ENCODE measurements around the gene ANAPC5.
"Not testable (repeated sequence)": the region's sequence is repeated elsewhere in the genome, so short reads cannot be mapped to it uniquely, and the experiment has no call there.

ANAPC5 gene

DNA sequence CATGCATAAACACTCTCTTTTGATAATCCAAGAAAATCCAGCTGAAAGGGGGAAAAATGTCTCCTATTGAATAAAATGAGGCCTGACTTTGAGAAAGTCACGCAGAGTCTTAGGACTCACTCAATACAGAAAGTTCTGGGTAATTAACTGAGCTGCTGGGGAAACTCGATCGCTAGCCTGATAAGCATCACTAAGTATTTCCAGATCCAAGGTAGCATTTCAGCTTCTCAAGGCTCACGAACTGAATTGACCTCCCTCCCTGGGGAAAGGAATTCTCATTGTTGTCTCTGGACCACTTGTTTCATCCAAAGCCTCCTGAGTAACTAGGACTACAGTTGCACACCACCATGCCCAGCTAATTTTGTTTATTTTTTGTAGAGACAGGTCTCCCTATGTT, 13.8 kb upstream of the ANAPC5 start:
- no peak for DNase-seq

DNA sequence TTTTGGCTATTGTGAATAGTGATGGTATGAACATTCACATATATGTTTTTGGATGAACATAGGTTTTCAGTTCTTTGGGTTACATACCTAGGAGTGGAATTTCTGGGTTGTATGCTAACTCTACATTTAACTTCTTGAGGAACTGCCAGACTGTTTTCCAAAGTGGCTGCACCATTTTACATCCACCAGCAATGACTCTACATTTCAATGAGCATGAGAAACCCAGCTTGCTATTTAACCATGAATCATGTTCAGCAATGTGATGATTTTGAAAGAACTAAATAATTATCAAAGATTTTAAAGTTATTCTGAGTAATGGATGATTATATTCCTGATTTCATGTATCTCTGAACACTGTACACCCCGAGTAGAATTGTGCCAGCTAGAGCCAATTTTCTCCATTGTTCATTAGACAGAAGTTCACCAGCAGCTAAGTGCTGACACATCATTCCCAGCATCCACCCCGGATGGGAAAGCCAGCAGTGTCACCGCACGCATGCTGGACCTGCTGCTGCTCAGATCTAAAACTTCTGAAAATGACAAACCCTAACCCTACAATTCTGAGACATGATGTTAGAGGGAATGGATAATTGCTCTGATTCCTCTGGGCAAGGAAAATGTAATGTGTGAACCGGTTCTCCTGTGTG, 13.3 kb upstream of the ANAPC5 start:
- no peak for DNase-seq

DNA sequence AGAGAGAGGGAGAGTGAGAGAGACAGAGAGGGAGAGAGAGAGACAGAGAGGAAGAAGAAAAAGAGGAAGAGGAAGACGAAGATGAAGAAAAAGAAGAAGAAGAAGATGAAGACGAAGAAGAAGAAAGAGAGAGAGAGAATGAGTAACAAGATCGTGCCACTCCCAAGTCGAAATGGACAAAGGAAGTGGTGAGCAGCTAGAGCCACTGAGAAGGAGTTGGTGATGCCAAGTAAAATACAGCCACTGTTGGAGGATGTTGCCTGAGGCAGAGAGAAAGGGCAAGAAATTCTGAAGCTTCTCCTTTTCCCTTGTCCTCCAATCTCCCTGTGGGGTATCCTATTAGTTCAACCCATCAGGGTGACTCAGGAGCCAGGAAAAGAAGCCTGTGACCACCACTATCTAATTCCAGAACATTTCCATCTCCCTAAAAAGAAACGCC, 12.5 kb upstream of the ANAPC5 start:
- DNase-seq, result no peak

DNA sequence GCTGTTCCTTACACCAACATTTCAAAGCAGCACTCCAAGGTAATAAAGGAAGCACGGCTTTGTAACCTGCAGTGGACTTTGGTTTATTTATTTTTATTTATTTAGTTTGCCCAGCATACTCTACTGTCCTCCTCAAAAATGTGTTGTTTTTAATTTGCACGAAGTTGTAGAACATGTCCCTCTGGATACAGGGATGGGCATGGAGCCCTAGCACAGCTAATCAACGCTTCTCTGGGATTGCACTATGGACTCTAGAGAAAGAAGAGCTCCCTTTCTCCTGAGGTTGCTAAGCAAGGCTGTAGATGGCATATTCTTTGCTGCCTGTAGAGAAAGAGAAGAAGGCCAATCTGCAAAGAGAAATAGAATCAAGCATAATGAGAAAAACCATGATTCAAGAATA, 5.9 kb upstream of the ANAPC5 start:
- no peak for DNase-seq

DNA sequence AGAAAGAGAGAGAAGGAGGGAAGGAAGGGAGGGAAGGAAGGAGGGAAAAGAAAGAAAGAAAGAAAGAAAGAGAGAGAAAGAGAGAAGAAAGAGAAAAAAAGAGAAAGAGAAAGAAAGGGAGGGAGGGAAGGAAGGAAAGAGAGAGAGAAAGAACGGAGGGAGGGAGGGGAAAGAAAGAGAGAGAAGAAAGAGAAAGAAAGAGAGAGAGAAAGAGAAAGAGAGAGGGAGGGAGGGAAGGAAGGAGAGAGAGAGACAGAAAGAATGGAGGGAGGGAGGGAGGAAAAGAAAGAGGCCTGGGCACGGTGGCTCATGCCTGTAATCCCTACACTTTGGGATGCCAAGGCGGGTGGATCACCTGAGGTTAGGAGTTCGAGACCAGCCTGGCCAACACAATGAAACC, 5.1 kb upstream of the ANAPC5 start:
- DNase-seq, result no peak

DNA sequence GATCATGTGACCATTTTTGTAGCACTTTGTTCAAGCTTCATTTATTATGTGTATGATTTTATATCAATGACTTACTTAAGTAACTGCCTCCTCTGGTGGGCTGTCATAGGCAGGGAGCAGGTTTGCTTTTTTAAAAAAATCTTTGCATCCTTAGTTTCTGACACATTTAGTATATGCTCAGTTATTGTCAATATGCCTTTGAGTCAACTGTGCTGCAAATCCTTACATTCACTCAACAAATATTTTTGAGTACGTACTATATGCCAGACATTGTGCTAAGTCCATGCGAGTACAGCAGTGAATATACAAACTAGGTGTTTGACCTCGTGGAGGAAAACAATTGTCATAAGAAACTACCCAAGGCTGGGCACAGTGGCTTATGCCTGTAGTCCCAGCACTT, 4.4 kb upstream of the ANAPC5 start:
- no peak for DNase-seq

DNA sequence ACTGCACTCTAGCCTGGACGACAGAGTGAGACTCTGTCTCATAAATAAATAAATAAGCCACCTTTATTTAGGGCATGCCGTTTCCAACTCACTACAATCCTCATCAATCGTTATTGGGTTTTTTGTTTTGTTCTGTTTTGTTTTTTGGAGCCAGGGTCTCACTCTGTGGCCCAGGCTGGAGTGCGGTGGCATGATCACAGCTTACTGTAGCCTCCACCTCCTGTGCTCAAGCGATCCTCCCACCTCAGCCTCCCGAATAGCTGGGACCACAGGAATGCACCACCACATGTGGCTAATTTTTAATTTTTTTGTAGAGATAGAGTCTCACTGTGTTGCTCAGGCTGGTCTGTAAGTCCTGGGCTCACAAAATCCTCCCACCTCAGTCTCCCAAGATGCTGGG, 3.6 kb upstream of the ANAPC5 start:
- no peak for DNase-seq

DNA sequence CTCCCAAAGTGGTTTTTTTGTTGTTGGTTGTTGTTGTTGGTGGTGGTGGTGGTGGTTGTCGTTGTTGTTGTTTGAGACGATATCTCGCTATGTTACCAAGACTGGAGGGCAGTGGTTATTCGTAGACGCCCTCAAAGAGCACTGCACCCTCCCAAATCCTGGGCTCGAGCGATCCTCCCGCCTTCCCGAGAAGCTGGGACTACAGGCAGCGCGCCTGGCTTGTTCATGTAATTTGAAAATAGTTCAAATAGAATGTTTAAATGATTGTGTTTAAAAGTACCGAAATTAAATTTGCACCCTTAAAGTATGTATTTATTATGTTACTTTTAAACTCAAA, 439 bp upstream of the ANAPC5 start:
- no peak for DNase-seq

DNA sequence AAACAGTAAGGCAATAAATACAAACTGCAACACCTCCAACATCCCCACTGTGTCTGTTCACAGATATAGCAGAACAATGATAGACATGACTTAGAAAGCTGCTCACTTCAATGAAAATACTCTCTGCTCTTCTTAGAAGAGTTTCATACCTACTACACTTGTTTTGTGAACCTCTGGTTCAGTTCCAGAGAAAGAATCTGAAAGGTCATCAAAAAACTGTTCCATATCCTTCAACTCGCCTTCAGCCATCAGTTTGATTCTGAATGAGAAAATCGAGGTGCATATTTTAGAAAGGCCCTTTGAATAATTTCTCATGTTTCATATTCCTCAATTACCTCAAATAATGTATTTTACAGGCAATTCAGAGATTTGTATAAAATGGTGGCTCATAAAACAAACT, 5.5 kb downstream of the ANAPC5 start:
- no peak for DNase-seq

DNA sequence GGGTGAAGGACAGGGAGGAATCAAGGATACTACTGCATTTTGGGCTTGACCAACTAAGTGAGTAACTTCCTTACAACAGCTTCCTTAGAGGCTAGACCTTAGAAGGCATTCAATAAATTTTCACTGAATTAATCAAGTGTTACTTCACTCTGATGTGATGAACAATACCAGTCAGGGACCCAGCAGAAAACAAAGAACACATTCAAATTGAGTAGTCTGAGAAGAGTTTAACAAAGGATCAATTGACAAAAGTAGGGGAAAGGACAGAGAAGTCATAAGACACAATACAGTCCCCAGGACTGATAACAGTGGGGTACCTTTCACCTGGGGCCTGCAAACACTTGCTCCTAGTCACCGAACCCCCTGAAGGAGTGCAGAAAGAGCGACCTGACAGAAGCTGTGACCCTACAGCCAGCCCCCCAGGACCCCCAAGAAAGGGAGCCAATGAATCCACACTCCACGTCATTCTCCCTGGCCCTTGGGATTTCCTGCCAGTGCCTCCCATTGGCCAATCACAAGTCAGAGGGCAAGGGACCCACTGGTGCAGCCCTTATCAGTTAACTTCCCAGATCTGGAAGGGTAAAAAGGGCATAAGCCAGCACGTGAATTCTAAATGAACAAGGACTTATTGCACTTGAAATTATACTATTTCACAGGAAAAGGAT, 6.9 kb downstream of the ANAPC5 start:
- no peak for DNase-seq

DNA sequence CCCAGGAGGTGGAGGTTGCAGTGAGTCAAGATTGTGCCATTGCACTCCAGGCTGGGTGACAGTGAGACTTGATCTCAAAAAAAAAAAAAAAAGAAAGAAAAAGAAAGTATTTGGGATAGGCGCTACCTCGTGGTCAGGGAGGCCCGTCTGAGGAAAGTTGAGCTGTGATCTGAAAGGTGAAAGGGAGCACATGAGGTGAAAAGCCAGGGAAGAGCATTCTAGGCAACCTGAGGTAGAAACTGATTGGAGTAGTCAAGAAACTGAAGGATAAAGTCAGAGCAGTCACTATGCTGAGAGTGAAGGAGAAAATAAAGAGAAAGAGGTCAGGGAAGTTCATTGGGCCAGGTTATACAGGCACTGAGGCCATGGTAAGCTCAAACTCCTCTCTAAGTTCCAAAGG, 7.7 kb downstream of the ANAPC5 start:
- no peak for DNase-seq

DNA sequence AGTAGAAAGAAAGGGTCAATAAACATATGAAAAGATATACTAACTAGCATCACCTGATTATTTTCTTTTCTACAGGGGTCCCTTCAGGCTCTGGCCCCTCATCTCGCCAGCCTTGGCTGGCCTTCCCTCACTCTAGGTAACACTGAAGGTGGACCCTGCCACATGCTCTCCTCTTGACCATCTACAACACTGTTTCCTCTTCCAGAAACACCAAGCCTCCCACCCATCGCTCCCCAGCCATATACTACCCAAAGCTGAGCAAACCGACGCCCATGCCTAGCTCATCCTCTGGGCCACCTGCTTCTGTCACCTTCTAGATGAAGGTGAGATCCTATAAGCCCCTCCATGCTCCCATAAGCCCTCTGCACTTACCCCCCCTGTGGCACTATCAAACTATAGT, 14.8 kb downstream of the ANAPC5 start:
- DNase-seq, result no peak

DNA sequence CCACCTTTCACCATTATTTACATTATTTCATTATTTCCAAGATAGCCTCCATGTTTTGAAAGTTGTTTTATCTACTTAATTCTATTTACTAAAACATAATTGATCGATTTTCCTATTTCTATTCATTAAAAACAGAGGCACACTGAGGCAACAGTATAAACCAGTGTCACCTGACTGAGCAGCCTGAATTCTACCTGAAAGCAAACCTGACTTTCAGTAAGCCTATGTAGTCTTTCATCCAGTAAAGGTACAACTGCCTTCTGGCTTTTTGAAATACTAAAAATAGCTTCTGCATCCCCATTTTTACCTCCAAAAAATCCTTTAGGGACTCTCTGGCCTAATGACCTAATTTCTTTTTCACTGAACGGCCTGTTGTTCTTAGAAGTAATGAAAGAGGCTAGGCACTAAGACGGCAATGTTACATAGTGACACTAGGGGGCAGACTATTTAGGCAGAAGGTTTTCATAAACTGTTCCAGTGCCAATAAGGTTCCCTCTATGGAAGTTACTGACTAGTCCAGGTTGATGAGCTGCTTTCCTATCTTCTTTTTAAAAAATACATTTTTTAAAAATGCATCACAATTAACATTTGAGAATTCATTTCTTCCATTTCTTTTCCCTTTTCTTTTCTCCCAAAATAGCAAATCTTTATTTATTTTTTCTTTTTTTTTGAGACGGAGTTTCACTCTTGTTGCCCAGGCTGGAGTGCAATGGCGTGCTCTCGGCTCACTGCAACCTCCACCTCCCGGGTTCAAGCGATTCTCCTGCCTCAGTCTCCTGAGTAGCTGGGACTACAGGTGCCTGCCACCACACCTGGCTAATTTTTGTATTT, 17.5 kb downstream of the ANAPC5 start:
- DNase-seq, result peak; percentile 47

DNA sequence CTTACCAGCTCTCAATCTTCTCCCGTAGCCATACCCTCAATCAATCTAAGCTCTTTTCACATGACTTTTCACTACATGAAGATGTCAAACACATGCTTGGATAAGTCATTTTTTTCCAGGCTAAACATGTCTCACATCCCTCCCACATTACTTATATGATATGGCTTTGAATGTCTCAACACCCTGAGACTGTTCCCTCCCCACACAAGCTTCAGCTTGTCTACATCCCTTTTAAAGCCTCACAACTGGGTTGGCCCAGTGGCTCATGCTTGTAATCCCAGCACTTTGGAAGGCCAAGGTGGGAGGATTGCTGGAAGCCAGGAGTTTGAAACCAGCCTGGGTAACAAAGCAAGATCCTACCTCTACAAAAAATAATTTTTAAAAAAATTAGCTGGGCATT, 18.5 kb downstream of the ANAPC5 start:
- no peak for DNase-seq

DNA sequence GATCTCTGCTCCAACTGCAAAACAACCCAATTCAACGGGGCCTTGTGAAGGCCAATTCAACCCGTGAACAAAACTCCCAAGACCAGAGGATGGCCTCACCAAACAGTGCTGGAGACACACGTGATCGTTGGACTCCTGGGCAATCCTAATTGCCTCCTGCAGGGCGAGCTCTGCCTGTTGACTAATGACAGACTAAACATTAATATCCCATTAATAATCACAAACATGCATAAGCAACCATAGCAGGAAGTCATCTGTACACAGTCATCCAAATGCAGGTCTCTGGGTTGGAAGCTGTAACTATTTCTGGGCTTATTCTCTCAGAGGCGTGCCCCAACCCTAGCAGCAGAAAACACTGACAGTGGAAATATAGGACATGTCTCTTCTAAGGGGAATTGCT, 21.0 kb downstream of the ANAPC5 start:
- DNase-seq, result no peak

DNA sequence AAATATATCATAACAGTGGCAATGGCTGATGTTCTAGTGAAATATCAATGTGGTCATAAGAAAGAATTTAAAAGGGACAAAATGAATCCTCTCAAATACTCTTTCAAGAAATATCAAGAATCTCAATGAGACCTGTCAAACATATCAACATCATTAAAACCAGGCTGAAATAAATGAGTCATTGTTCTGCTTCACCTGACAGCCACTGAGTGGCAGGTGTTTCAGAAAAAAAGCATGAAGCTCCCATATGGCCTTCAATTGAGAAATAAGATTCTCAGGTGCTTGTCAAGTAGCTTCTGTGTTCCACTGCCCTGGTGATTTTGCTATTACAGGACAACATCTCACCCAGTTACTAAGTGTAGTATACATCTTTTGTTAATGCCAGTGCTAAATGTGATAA, 21.5 kb downstream of the ANAPC5 start:
- no peak for DNase-seq

DNA sequence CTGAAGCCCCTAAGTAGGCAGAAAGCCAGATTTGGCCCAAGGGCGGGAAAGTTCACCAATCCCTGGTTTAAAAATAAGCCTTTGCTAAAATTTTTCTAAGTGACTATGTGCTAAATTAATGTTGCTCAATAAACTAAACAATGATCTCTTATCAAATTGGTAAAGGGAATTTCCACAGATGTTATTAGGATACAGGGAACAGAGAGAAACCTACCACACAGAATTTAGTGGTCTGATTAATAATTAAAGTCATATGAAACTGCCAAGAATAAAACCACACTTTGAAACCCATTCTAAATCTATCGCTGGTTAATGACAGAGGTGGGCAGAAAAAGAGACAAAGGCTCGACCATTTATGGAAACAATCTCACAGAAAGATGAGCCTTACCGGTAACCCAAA, 22.0 kb downstream of the ANAPC5 start:
- DNase-seq, result no peak

DNA sequence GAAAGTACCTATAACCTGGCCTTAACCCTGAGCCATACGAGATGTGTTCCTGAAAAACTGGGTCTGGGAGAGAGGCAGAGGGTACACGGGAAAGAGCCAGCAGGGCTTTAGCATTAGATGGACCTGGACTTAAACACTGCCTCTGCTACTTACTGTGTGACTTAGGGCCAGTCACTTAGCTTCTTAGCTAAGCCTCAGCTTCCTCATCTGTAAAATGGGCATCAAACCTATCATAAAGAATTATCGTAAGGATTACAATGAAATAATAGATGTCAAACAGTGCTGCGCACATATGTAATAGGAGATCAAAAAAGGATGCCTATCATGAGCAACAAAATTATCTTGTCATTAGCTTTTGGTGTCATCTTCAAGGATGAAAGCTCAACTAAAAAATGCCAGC, 23.6 kb downstream of the ANAPC5 start:
- no peak for DNase-seq

DNA sequence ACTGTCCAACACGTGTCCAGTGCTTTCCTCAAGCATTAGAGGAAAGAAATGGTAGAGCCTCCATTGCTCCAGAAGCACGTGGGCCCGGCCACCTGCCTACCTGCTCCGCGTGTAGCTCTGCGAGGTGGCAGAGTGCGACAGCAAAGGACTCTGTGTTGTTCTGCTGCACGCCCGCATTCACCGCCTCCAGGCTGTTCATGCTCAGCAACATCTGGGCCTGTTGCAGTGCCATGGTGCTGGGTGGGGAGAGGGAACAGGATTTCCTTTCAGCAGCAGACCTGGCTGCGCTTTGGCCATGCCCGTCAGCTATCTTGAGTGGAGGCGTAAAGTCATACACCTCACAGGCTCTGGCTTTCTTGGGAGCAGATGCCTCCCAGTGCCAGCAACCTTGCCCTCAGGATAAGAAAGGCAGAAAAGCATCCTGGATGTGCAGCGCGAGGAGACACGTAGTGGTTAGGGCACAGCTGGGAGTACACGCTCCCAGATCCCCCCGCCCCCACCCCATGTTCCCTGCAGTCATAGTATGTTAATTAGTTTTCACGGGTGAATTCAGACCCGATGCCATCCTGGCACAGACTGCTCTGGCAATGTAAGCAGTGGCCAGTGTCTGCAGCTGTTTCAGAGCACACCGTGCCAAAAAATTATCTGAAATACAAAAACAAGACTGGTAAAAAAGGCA, 25.1 kb downstream of the ANAPC5 start:
- no peak for DNase-seq

DNA sequence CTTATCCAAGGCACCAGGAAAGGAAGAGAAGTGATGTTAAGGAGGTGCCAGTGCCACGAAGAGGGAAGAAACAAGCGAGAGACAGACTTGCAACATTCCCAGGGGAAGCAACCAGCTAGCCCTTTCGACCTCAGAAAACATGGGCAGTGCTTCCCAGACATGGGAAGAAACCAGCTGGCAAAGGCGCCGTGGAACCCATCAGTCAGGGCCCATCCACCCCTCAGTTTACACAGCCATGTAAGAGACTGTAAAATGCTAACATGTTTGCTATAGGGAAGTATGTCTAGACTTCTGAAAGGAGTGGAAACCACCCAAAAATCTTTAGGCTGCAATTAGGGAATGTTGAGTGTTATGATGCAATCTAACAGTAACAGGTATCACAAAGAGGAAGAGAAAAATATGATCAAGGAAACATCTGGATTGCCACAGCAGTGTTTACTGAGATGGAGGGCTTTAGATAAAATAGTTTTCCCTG, 26.3 kb downstream of the ANAPC5 start:
- peak; percentile 46 for DNase-seq

DNA sequence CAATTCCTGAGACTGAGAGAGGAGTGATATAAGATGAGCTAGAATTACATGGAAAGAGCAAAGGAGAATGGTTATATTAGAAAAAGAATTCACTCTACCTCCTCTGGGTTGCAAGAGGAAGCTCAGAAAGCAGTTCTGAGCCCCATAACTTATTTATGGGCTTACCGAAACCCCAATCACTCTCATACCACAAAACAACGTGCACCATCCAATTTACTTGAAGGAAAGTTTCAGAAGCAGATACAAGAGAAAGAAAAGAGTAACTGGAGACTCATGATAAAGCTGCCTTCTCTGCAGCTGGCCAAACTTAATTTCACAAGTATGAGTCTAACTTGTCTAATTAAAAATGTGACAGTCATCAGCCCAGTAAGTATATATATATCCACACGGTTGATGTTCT, 28.3 kb downstream of the ANAPC5 start:
- DNase-seq, result no peak

DNA sequence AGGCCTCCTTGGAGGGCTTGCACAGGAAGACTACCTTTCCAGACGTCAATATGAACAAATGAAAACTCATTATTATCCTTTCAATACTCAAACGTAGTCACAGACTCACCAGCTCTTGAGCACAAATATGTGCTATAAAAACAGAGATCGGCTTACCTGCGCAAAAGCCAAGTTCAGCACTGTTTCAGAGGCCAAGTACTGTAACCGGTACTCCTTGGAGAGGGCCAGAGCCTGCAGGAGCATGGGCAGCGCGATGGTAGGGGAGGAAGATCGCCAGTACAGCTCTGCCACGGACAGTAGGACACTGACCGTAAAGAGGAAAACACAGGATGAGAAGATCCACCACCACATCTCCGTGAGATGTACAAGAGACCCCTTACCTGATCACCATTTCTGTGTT, 34.1 kb downstream of the ANAPC5 start:
- DNase-seq, result no peak

DNA sequence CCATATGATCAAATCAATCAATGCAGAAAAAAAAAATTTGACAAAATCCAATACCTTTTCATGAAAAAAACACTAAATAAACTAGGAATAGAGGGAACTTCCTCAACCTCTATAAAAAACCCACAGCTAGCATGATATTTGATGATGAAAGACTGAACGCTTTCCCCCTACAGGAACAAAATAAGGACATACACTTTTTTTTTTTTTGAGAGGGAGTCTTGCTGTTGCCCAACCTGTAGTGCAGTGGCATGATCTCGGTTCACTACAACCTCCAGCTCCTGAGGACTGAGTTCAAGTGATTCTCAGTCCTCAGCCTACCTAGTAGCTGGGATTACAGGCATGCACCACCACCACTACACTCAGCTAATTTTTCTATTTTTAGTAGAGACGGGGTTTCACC, 37.8 kb downstream of the ANAPC5 start:
- peak; percentile 85 for DNase-seq

DNA sequence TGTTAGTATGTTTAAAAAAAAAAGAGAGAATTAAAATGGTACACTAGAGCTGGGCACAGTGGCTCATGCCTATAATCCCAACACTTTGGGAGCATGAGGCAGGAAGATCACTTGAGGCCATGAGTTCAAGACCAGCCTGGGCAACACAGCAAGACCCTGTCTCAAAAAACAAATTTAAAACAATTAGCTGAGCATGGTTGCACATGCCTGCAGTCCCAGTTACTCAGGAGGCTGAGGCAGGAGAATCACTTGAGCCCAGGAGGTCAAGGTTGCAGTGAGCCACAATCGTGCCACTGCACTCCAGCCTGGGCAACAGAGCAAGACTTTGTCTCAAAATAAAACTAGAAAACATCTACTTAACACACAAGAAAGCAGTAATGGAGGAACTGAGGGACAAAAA, 42.0 kb downstream of the ANAPC5 start:
- not testable (repeated sequence) for DNase-seq
